Retina (tissue), 1 donor: ENCODE results near the gene WBP11.
"Not testable (repeated sequence)": the region's sequence is repeated elsewhere in the genome, so short reads cannot be mapped to it uniquely, and the experiment has no call there.

Experiments
- DNase-seq: peaks from one replicate; pipeline ENCODE4 v3.0.0-alpha.2; 2016

WBP11 gene

GRCh38 chr12:14770496-14771461, 32.5 kb downstream of the WBP11 start:
- DNase-seq = peak; percentile 96

GRCh38 chr12:14769969-14770495, 33.2 kb downstream of the WBP11 start:
- DNase-seq = peak; percentile 93

GRCh38 chr12:14769466-14769968, 33.8 kb downstream of the WBP11 start:
- peak; percentile 85 for DNase-seq

- DNase-seq = peak; percentile 28
Observed at GRCh38 chr12:14768823-14769405, 34.4 kb downstream of the WBP11 start.

GRCh38 chr12:14767617-14768016, 35.7 kb downstream of the WBP11 start:
- no peak for DNase-seq

- no peak for DNase-seq
Observed at GRCh38 chr12:14766649-14767215, 36.5 kb downstream of the WBP11 start.

- not testable (repeated sequence) for DNase-seq
Observed at GRCh38 chr12:14766020-14766419, 37.3 kb downstream of the WBP11 start.

GRCh38 chr12:14765398-14765797, 37.9 kb downstream of the WBP11 start:
- DNase-seq = no peak

GRCh38 chr12:14759711-14760280, 43.5 kb downstream of the WBP11 start:
- not testable (repeated sequence) for DNase-seq

- DNase-seq = peak; percentile 16
Observed at GRCh38 chr12:14756334-14757143, 46.7 kb downstream of the WBP11 start.

GRCh38 chr12:14751986-14752385, 51.3 kb downstream of the WBP11 start:
- no peak for DNase-seq

- DNase-seq = no peak
Observed at GRCh38 chr12:14743061-14743460, 60.2 kb downstream of the WBP11 start.

- DNase-seq = no peak
Observed at GRCh38 chr12:14741942-14742341, 61.3 kb downstream of the WBP11 start.

- no peak for DNase-seq
Observed at GRCh38 chr12:14741153-14741552, 62.1 kb downstream of the WBP11 start.

GRCh38 chr12:14736441-14736840, 66.8 kb downstream of the WBP11 start:
- not testable (repeated sequence) for DNase-seq
